ENCODE data around the gene RNF31. TPM values are rescaled to one million over a fixed set of nuclear protein-coding genes. Genes with fewer than 3 reads are reported as not detected.
A peak's percentile ranks its signal among the peaks of the same experiment; 100 is the strongest.

Gene RNF31
- total and polyA plus RNA-seq, 2 of the 13 experiments (the other 11 are each of a cell fraction or from before 2014, with no cell fraction given) = 48.2 to 86.8 TPM

GRCh38 chr14:24145690-24146452 is 1.4 kb upstream of the RNF31 start (continued):
- 0 out of 2 replicates have a peak, but pooled peaks have one; percentile 10 for TF ChIP-seq ZNF142 (CRISPR knock-in tag; IDR thresholded peaks at IDR 0.05)
- TF ChIP-seq NR2F1 (CRISPR knock-in tag; IDR thresholded peaks at IDR 0.05) = peak in 1 of 2 experiments; percentile 46; a peak in 1 of 4 replicates
- no peak for TF ChIP-seq ZNF432 (CRISPR knock-in tag; IDR thresholded peaks at IDR 0.05; ENCODE audit: borderline replicate concordance)
- TF ChIP-seq ZNF44 (CRISPR knock-in tag; IDR thresholded peaks at IDR 0.05) = no peak; the same call in 1 of the 2 replicates
- no peak for TF ChIP-seq ZNF816 (CRISPR knock-in tag; IDR thresholded peaks at IDR 0.05; ENCODE audit: borderline replicate concordance)
- no peak for TF ChIP-seq ZNF749 (CRISPR knock-in tag; IDR thresholded peaks at IDR 0.05; ENCODE audit: borderline replicate concordance)
- TF ChIP-seq ZKSCAN5 (CRISPR knock-in tag; IDR thresholded peaks at IDR 0.05) = no peak
- TF ChIP-seq KLF13 (CRISPR knock-in tag; IDR thresholded peaks at IDR 0.05) = 0 out of 2 replicates have a peak, but pooled peaks have one; percentile 73
- TF ChIP-seq TARDBP (CRISPR knock-in tag; IDR thresholded peaks at IDR 0.05) = no peak
- no peak for TF ChIP-seq ELF4 (CRISPR knock-in tag; IDR thresholded peaks at IDR 0.05; ENCODE audit: borderline replicate concordance)
- TF ChIP-seq RARG (CRISPR knock-in tag; IDR thresholded peaks at IDR 0.05; ENCODE audit: low read depth) = 0 out of 2 replicates have a peak, but pooled peaks have one; percentile 27
- 0 out of 2 replicates have a peak, but pooled peaks have one; percentile 33 for TF ChIP-seq PAF1 (CRISPR knock-in tag; IDR thresholded peaks at IDR 0.05)
- no peak for TF ChIP-seq MYC (CRISPR knock-in tag; IDR thresholded peaks at IDR 0.05; ENCODE audit: borderline replicate concordance)
- no peak for TF ChIP-seq ZNF619 (CRISPR knock-in tag; IDR thresholded peaks at IDR 0.05)
- no peak for TF ChIP-seq PRDM4 (CRISPR knock-in tag; IDR thresholded peaks at IDR 0.05; ENCODE audit: borderline replicate concordance)
- no peak for TF ChIP-seq ZNF660 (CRISPR knock-in tag; IDR thresholded peaks at IDR 0.05; ENCODE audit: borderline replicate concordance, low read depth)

All from HepG2 (cell line).